ENCODE data around the gene ELMO1. TPM values are rescaled to one million over a fixed set of nuclear protein-coding genes. Genes with fewer than 3 reads are reported as not detected.

The ELMO1 gene
- total and polyA plus RNA-seq, 10 of the 15 experiments (the other 5 are each of a cell fraction or from before 2014, with no cell fraction given) = 22.6 to 85.9 (median 56.6) TPM

DNA sequence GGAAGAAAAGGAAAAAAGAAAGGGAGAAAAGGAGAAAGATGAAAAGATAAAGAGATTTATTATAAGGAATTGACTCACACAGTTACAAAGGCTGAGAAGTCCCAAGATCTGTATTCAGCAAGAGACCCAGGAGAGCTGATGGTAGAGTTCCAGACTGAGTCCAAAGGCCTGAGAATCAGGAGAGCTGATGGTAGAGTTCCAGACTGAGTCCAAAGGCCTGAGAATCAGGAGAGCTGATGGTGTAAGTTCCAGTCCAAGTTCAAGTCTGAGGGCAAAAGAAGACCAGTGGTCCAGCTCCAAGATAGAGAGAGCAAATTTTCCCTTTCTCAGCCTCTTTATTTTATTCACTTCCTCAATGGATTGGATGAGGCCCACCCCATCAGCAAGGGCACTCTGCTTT lies 627.0 kb downstream of the ELMO1 start:
- Histone ChIP-seq H3K27me3 (replicated peaks in 1 of 2; ENCODE audit: control insufficient read depth in 2 of 2, insufficient read depth in 2 of 2, low read length in 1 of 2) (no peaks in the 10 kb centered on the region; a peak in 1 of 4 replicates), H4K20me1 (ENCODE audit: control insufficient read depth, insufficient read depth) (no peaks in the 10 kb centered on the region), H3K4me1 (ENCODE audit: control insufficient read depth, insufficient read depth, low read length) (no peaks in the 10 kb centered on the region), H3K4me2 (ENCODE audit: control insufficient read depth, insufficient read depth) (no peak overlapping the region), H2AFZ (ENCODE audit: control insufficient read depth, low read depth, low read length) (no peak overlapping the region), H3K9ac (ENCODE audit: control insufficient read depth, insufficient read depth, low read length) (no peak overlapping the region), H3K79me2 (ENCODE audit: control insufficient read depth, insufficient read depth, low read length) (no peaks in the 10 kb centered on the region), H3K4me3 (no peak overlapping the region), H3K27ac (ENCODE audit: control insufficient read depth, insufficient read depth) (no peak overlapping the region), H3K9me3 (replicated peaks; ENCODE audit: control insufficient read depth, insufficient read depth, low read length) (no peaks in the 10 kb centered on the region), H3K36me3 (ENCODE audit: control insufficient read depth in 2 of 2, insufficient read depth in 2 of 2, low read length in 1 of 2) (no peaks in the 10 kb centered on the region)
- POLR2A ChIA-PET = no interaction called here
- SMC1A ChIA-PET (ENCODE audit: uncharacterized antibody, unreplicated experiment) = no interaction called here
- in situ Hi-C loops (cut with MboI) = no loop called here
- CTCF ChIA-PET = interaction anchor here (0.6 kb wide), 1 partner anchor 15 kb away, joined by 3 read pairs; no protein-coding TSS in a partner anchor
- RAD21 ChIA-PET (ENCODE audit: unreplicated experiment) = no interaction called here
- BruUV-seq (replicated peaks) = no TSS peak
- intact Hi-C loops (cut with micrococcal nuclease; ENCODE audit: unreplicated experiment) = no loop called here
- no peak for FAIRE-seq
- no peak for ATAC-seq
- TF ChIP-seq HDGF (IDR thresholded peaks at IDR 0.05) = no peak
- TF ChIP-seq, protein P1, sequence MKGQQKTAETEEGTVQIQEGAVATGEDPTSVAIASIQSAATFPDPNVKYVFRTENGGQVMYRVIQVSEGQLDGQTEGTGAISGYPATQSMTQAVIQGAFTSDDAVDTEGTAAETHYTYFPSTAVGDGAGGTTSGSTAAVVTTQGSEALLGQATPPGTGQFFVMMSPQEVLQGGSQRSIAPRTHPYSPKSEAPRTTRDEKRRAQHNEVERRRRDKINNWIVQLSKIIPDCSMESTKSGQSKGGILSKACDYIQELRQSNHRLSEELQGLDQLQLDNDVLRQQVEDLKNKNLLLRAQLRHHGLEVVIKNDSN (IDR thresholded peaks at IDR 0.05; ENCODE audit: borderline replicate concordance, extremely low read length, insufficient read depth, low read depth, low read length) = no peak
- TF ChIP-seq, protein P2, sequence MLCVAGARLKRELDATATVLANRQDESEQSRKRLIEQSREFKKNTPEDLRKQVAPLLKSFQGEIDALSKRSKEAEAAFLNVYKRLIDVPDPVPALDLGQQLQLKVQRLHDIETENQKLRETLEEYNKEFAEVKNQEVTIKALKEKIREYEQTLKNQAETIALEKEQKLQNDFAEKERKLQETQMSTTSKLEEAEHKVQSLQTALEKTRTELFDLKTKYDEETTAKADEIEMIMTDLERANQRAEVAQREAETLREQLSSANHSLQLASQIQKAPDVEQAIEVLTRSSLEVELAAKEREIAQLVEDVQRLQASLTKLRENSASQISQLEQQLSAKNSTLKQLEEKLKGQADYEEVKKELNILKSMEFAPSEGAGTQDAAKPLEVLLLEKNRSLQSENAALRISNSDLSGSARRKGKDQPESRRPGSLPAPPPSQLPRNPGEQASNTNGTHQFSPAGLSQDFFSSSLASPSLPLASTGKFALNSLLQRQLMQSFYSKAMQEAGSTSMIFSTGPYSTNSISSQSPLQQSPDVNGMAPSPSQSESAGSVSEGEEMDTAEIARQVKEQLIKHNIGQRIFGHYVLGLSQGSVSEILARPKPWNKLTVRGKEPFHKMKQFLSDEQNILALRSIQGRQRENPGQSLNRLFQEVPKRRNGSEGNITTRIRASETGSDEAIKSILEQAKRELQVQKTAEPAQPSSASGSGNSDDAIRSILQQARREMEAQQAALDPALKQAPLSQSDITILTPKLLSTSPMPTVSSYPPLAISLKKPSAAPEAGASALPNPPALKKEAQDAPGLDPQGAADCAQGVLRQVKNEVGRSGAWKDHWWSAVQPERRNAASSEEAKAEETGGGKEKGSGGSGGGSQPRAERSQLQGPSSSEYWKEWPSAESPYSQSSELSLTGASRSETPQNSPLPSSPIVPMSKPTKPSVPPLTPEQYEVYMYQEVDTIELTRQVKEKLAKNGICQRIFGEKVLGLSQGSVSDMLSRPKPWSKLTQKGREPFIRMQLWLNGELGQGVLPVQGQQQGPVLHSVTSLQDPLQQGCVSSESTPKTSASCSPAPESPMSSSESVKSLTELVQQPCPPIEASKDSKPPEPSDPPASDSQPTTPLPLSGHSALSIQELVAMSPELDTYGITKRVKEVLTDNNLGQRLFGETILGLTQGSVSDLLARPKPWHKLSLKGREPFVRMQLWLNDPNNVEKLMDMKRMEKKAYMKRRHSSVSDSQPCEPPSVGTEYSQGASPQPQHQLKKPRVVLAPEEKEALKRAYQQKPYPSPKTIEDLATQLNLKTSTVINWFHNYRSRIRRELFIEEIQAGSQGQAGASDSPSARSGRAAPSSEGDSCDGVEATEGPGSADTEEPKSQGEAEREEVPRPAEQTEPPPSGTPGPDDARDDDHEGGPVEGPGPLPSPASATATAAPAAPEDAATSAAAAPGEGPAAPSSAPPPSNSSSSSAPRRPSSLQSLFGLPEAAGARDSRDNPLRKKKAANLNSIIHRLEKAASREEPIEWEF (IDR thresholded peaks at IDR 0.05; ENCODE audit: insufficient replicate concordance, low read depth, low read length) = no peak
- no peak for TF ChIP-seq ZNF217 (IDR thresholded peaks at IDR 0.05)
- TF ChIP-seq MXI1 (IDR thresholded peaks at IDR 0.05; ENCODE audit: low read depth, low read length) = no peak
- TF ChIP-seq MEF2B (IDR thresholded peaks at IDR 0.05; ENCODE audit: partially characterized antibody, poor library complexity, severe bottlenecking) = no peak
- no peak for TF ChIP-seq IRF3 (IDR thresholded peaks at IDR 0.05)
- no peak for TF ChIP-seq NFYA (IDR thresholded peaks at IDR 0.05; ENCODE audit: borderline replicate concordance, low read depth, low read length)
- no peak for TF ChIP-seq ZBED1 (IDR thresholded peaks at IDR 0.05; ENCODE audit: borderline replicate concordance)
- no peak for TF ChIP-seq USF2 (IDR thresholded peaks at IDR 0.05; ENCODE audit: borderline replicate concordance, low read depth, low read length)
- DNase-seq (ENCODE audit: low read depth, low spot score) = no peak

All from GM12878 (cell line).